GM12873 (cell line): Measurements from ENCODE around the gene C8B.

Experiments
- TF ChIP-seq, protein P1 (sequence below): IDR thresholded peaks from 2 replicates; pipeline ENCODE4 v1.5.1; 2012; ENCODE audit warnings: low read depth, mild to moderate bottlenecking, moderate library complexity, low read length, control low read depth; ENCODE audit not compliant: insufficient read depth; ENCODE audit errors: missing control alignments

C8B gene

DNA sequence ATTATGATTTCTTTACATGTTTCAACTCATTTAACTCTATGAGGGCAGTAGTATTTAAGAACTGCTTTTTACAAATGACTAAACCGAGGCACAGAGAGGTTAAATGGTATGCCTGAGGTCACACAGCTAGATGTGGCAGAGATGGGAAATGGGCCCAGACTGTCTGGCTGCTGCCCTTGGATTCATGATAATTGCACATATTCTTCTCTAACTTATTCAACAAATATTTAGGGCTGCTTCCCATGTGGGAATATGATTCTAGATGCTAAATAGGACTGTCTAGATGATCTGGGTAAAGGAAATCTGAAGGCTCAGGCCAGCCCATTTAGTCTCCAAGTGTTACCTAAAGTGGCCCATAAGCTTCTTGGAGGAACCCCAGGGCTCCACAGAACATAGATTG is 85.0 kb downstream of the C8B start:
- TF ChIP-seq, protein P1, sequence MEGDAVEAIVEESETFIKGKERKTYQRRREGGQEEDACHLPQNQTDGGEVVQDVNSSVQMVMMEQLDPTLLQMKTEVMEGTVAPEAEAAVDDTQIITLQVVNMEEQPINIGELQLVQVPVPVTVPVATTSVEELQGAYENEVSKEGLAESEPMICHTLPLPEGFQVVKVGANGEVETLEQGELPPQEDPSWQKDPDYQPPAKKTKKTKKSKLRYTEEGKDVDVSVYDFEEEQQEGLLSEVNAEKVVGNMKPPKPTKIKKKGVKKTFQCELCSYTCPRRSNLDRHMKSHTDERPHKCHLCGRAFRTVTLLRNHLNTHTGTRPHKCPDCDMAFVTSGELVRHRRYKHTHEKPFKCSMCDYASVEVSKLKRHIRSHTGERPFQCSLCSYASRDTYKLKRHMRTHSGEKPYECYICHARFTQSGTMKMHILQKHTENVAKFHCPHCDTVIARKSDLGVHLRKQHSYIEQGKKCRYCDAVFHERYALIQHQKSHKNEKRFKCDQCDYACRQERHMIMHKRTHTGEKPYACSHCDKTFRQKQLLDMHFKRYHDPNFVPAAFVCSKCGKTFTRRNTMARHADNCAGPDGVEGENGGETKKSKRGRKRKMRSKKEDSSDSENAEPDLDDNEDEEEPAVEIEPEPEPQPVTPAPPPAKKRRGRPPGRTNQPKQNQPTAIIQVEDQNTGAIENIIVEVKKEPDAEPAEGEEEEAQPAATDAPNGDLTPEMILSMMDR, result no peak
